Measurements from ENCODE around the gene IL22. TPM values are rescaled to one million over a fixed set of nuclear protein-coding genes. Genes with fewer than 3 reads are reported as not detected.

IL22 gene
- total RNA-seq, 2 experiments from 2014 or later, result 0.61 TPM; not detected in 1

DNA sequence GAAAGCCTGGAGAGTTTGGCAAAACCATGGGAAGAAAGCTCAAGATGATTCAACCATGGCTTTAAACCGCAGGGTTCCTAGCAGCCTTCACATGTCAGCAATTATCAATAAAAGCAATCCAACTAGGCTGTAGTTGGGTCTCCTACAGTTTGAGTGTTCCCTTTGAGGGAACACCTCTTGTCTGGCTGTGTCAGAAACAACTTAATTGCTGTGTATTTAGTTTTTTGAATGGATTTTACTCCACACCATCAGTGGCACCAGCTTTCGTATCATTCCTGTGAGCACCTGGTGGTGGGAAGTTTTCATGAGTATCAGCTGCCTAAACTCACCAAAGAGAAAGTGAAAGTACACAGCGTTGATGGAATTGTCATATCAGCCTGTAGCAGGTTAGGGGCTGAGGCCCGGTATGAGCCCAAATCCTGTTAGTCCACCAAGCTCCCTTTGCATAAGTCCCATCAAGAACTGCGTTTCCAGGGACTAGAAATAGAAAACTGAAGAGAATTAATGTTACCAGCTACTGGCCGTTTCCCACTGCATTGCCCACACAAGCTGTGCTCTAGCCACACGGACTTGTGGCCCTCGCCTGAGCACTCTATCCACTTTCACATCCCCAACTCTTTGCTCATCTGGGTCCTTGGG is 16.9 kb downstream of the IL22 start:
- CTCF ChIA-PET, result interaction anchor here (0.7 to 5.0 kb wide), 10 partner anchors 13 to 196 kb away, joined by 3 to 20 read pairs (median 4); no protein-coding TSS in a partner anchor
- ATAC-seq (peak; percentile 70), DNase-seq (peak; percentile 66)
- Mint-ChIP-seq H3K4me3 (peak overlapping the region; percentile 76), H3K36me3 (peaks cover 10% of the 10 kb centered on the region), H3K4me1 (peaks cover 64% of the 10 kb centered on the region), H3K9me3 (ENCODE audit: low read depth) (no peaks in the 10 kb centered on the region), H3K27ac (peak overlapping the region; percentile 93), H3K27me3 (no peaks in the 10 kb centered on the region)

DNA sequence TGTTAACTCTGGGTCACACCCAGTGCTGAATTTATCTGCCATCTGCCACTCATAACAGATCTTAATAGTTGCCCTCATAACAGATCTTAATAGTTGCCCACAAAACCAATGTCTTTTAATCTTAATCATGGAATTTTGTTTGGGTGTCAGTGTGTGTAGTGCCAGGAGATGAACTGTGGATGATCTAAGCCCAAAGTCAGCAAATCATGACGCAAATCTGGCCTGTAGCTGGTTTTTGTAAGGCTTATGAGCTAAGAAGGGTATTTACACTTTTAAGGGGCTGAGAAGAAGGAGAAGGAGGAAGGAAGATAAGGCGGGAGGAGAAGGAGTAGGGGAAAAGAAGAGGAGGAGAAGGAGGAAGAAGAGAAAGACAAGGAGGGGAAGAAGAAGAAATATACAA is 17.8 kb downstream of the IL22 start:
- Mint-ChIP-seq H3K36me3 (peaks cover 8% of the 10 kb centered on the region), H3K27ac (peak overlapping the region; percentile 14), H3K4me3 (peak overlapping the region; percentile 6), H3K9me3 (ENCODE audit: low read depth) (no peaks in the 10 kb centered on the region), H3K27me3 (no peaks in the 10 kb centered on the region), H3K4me1 (peaks cover 62% of the 10 kb centered on the region)
- CTCF ChIA-PET, result interaction anchor here (1.4 to 5.0 kb wide), 3 partner anchors 12 to 86 kb away, joined by 6 to 20 read pairs (median 6); no protein-coding TSS in a partner anchor
- DNase-seq (no peak), ATAC-seq (no peak)

DNA sequence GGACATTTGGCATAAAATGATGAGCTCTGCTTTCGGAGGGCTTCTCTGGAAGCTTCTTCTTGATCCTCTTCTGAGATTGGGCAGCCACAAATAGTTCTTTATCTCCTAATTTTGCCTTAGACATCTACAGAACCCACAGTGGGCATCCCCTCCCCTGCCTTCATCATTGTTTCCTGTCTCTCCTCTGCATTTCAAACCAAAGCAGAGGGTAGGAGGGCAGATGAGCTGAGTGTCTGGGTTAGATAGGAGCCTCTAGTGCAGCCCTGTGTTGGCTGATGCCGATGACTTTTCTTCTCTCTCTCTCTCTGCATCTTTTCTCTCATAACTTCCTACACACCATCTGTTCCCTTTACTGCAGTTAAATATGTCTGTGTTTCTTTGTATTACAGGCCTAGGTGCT is 19.3 kb downstream of the IL22 start:
- CTCF ChIA-PET, result interaction anchor here (1.0 to 1.7 kb wide), 2 partner anchors 11 to 83 kb away, joined by 3 to 4 read pairs; no protein-coding TSS in a partner anchor
- H3K4me1 Mint-ChIP-seq, result peaks cover 51% of the 10 kb centered on the region
- ATAC-seq, result no peak

DNA sequence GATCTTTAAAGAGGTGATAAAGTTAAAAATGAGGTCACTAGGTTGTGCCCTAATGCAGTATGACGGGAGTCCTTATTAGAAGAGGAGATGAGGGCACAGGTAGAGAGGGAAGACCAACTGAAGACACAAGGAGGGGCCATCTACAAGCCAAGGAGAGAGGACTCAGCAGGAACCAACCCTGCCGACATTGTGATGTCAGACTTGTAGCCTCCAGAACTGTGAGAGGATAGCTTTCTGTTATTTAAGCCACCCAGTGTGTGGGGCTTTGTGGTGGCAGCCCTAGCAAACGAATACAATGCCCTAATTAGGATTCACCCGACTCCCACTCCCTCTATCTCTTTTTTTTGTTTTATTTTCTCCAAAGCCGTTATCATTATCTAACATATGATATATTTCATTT is 19.9 kb downstream of the IL22 start:
- peaks cover 8% of the 10 kb centered on the region for H3K36me3 Mint-ChIP-seq
- no peaks in the 10 kb centered on the region for H3K27me3 Mint-ChIP-seq
- no peak overlapping the region for H3K4me3 Mint-ChIP-seq
- H3K4me1 Mint-ChIP-seq, result peaks cover 50% of the 10 kb centered on the region
- no peaks in the 10 kb centered on the region for H3K9me3 Mint-ChIP-seq (ENCODE audit: low read depth)
- ATAC-seq (no peak), DNase-seq (no peak)
- CTCF ChIA-PET, result interaction anchor here (1.0 to 1.7 kb wide), 2 partner anchors 12 to 84 kb away, joined by 3 to 4 read pairs; no protein-coding TSS in a partner anchor
- no peak overlapping the region for H3K27ac Mint-ChIP-seq

More for the DNA sequence above, 19.3 kb downstream of the IL22 start:
- H3K27me3 Mint-ChIP-seq, result no peaks in the 10 kb centered on the region
- no peaks in the 10 kb centered on the region for H3K9me3 Mint-ChIP-seq (ENCODE audit: low read depth)
- H3K27ac Mint-ChIP-seq, result no peak overlapping the region
- no peak overlapping the region for H3K4me3 Mint-ChIP-seq
- DNase-seq, result no peak
- H3K36me3 Mint-ChIP-seq, result peaks cover 8% of the 10 kb centered on the region

DNA sequence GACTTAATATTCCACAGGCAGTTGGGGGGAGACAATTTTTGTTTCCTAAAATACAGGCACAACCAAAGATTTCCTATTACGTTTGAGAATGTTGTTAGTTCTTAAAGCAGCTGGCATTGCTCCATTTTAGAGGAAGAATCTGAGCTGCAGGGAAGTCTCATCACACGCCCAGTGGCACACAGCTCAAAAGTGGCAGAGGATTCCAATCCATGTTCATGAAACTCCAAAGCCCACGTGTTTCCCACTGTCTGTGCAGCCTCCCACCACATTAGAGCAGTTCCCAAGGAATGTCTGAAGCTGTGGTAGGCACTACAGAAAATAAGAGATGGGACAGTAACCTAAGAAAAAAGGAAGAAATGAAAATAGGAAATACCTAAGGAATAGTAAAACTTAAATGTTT is 21.7 kb downstream of the IL22 start:
- no peak for ATAC-seq
- CTCF ChIA-PET, result interaction anchor here (0.7 to 2.2 kb wide), 7 partner anchors 8 to 191 kb away, joined by 3 to 14 read pairs (median 5); no protein-coding TSS in a partner anchor
- H3K9me3 Mint-ChIP-seq (ENCODE audit: low read depth), result no peaks in the 10 kb centered on the region
- peaks cover 38% of the 10 kb centered on the region for H3K4me1 Mint-ChIP-seq
- H3K27ac Mint-ChIP-seq, result no peak overlapping the region
- H3K27me3 Mint-ChIP-seq, result no peaks in the 10 kb centered on the region
- DNase-seq, result no peak
- H3K36me3 Mint-ChIP-seq, result peaks cover 7% of the 10 kb centered on the region
- H3K4me3 Mint-ChIP-seq, result no peak overlapping the region

DNA sequence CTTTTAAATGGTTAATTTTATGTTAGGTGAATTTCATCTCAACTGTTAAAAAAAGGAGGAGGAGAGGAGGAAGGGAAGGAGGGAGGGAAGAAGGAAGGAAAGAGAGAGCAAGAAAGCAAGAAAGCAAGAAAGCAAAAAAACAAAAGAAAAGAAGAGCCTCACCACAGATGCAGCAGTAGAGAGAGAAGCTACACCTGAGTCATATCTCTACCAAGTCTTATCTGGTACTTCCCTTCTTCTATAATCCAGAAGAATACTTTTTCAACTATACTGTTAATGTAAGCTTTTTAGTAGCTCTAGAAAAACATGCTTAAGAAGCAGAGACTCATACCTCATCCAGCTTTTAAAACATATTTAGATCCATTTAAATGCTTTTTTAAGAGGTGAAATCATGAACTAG is 22.2 kb downstream of the IL22 start:
- no peak for DNase-seq
- H3K27me3 Mint-ChIP-seq, result peaks cover 3% of the 10 kb centered on the region
- peaks cover 6% of the 10 kb centered on the region for H3K36me3 Mint-ChIP-seq
- CTCF ChIA-PET, result interaction anchor here (0.7 to 2.2 kb wide), 5 partner anchors 8 to 190 kb away, joined by 3 to 14 read pairs (median 6); no protein-coding TSS in a partner anchor
- ATAC-seq, result peak; percentile 65
- H3K27ac Mint-ChIP-seq, result peak overlapping the region; percentile 9
- no peaks in the 10 kb centered on the region for H3K9me3 Mint-ChIP-seq (ENCODE audit: low read depth)
- H3K4me3 Mint-ChIP-seq, result no peak overlapping the region
- H3K4me1 Mint-ChIP-seq, result peaks cover 38% of the 10 kb centered on the region

DNA sequence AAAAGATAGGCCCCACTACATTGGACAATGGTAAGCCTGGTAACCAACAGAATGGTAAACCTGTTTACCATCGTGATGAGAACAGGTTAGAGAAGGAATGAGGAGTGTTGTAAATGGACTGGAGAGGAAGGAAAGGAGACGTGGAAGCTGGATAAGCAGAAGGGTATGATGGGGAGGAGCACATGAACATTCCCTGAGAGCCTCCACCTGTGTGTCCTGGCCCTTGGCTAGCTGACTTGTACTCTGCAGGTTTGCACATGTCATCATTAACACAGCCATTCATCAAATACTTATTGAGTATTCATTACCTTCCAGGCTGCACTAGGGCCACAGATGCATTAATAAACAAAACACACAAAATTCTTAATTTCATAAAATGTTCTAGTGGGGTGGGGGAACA is 23.4 kb downstream of the IL22 start:
- no peak for ATAC-seq
- Mint-ChIP-seq H3K4me3 (no peak overlapping the region), H3K4me1 (peaks cover 39% of the 10 kb centered on the region), H3K9me3 (ENCODE audit: low read depth) (no peaks in the 10 kb centered on the region), H3K36me3 (peaks cover 6% of the 10 kb centered on the region), H3K27me3 (peaks cover 8% of the 10 kb centered on the region), H3K27ac (no peak overlapping the region)
- no peak for DNase-seq
- CTCF ChIA-PET, result no interaction called here

DNA sequence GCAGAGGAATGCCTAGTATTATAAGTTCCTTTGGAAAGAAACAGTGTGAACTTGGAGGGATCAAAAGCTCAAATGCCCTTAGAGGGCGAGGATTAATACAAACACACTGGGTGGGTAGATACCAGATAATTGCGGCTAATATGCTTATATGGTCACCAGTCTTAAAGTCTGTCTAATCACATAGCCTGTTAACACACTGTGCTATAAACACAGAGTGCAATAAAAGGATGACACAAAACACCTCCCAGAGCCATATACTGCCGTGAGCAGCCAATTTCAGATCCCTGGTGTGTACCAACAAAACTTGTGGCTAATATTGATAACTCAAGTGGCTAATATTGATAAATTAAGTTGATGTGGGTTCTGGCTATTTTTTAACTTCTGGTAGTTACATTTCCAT is 26.0 kb downstream of the IL22 start:
- no peak overlapping the region for H3K27ac Mint-ChIP-seq
- peaks cover 46% of the 10 kb centered on the region for H3K4me1 Mint-ChIP-seq
- no peak for ATAC-seq
- no peak overlapping the region for H3K4me3 Mint-ChIP-seq
- peaks cover 2% of the 10 kb centered on the region for H3K36me3 Mint-ChIP-seq
- no peak for DNase-seq
- CTCF ChIA-PET, result no interaction called here
- no peaks in the 10 kb centered on the region for H3K9me3 Mint-ChIP-seq (ENCODE audit: low read depth)
- peaks cover 10% of the 10 kb centered on the region for H3K27me3 Mint-ChIP-seq

DNA sequence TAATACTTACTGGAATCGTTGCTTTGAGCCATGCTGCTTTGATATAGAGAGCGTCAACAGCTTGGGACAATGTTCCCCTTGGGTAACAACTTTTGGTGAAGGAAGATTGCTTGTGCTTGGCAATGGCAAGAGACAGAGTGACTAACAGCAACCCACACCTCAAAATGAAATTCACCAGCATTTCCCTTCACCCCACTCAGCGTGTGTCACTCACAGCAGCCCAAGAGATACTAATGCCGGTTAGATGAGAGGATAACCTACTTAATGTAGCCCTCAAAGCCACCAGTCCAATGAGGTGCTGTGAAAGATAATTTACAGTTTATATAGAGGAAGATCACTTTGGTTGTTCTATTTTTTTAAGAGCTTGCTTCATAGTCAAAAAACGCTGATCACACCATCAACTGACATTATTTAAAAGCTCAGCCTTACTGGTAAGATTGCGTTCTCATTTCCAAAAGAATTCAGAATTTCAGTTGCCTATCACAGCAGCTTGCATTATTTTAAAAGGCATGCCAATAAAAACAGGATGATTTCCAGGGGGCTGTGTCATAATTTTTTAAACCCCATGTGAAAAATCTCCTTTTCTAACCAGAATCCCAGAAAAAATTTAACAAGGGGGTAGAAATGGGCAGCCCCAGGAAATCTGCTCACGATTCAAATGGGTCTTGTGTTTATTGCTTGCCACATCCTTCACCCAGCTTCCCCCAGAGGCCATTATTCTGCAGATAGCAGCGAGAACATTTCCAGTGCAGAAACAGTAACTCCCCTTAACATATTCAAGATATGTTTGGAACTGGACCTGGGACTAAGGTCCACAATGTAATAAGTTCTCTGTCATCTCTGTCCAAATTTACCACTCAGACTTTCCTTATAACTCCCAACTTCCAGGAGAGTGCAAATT is 27.6 kb downstream of the IL22 start, which contains the start of gene IL26:
TSS of gene IL26 (minus strand) at position 235 of the 901 bp plus-strand sequence. CDS start at position 181, 54 bp downstream.
- no peaks in the 10 kb centered on the region for H3K9me3 Mint-ChIP-seq (ENCODE audit: low read depth)
- H3K4me3 Mint-ChIP-seq, result no peak within 1 kb of the TSS
- ATAC-seq, result no peak
- CTCF ChIA-PET, result interaction anchor here (0.6 to 4.8 kb wide), 8 partner anchors 15 to 293 kb away, joined by 3 to 77 read pairs (median 4); no protein-coding TSS in a partner anchor
- peaks cover 10% of the 10 kb centered on the region for H3K27me3 Mint-ChIP-seq
- H3K27ac Mint-ChIP-seq, result no peak within 1 kb of the TSS
- H3K36me3 Mint-ChIP-seq, result peaks cover 2% of the 10 kb centered on the region
- no peak for DNase-seq
- H3K4me1 Mint-ChIP-seq, result peaks cover 36% of the 10 kb centered on the region

DNA sequence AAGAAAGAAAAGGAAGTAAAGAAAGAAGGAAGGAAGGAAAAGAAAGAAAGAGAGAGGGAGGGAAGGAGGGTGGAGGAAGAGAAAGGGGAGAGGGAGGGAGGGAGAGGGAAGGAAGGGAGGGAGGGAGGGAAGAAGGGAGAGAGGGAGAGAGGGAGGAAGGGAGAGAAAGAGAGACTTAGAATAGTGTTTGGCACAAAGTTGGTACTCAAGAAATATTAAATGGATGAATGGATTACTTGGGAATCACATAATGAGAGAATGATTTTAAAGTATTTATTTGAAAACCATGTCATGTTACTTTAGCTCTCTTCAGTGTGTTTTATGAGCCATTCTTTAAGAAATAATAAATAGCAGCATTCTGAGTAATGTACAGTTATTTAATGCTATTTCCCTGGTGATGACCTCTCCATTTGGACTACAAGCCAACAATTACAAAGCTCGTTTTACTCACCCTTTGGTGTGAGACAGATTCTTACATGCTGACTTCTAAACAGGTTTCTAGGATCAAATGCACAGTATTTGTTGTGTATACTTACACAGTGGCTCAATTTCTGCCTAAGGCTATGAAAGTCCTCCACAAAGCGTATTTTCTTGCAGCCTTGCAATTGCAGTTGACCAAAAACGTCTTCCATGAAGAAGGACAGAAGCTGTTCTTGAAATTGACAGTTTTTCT is 28.7 kb downstream of the IL22 start:
- ATAC-seq, result no peak
- Mint-ChIP-seq H3K36me3 (peaks cover 2% of the 10 kb centered on the region), H3K27me3 (peaks cover 12% of the 10 kb centered on the region), H3K4me1 (peaks cover 32% of the 10 kb centered on the region), H3K9me3 (ENCODE audit: low read depth) (no peaks in the 10 kb centered on the region), H3K4me3 (no peak overlapping the region), H3K27ac (no peak overlapping the region)
- DNase-seq, result no peak
- CTCF ChIA-PET, result interaction anchor here (1.1 to 4.8 kb wide), 10 partner anchors 16 to 184 kb away, joined by 3 to 77 read pairs (median 7); no protein-coding TSS in a partner anchor

DNA sequence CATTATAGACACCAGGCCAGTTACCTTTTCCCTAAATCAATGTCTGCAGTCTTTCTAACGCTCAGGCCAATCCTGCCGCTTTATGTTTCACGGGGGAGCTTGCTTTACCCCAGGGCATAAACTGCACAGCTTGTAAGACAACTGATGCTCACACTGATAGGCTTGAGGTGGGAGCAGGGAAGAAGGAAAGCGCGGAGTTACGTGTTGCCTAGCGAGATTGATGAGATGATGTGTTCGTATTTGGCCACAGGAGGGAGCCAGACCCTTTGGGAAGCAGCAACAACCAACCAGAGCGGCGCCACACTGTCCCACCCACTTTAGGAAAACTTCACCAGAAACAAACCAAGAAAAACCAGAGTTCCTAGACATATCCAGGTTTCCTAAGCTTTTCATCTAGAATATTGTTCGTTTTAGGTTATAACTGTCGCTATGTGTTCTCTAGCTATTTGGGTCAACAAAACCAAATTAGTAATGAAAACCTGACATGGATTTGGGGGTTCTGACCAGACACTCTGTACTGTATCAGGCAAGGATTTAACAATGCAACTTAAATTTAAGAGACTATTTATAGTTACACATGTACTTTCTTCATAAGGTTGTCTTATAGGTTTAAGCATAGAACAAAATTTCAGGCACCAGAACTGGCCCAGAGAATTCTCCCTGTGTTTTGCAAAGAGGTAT is 30.2 kb downstream of the IL22 start:
- peaks cover 17% of the 10 kb centered on the region for H3K27me3 Mint-ChIP-seq
- H3K4me3 Mint-ChIP-seq, result peak overlapping the region; percentile 39
- CTCF ChIA-PET, result interaction anchor here (0.6 to 4.8 kb wide), 42 partner anchors 9 to 354 kb away, joined by 3 to 77 read pairs (median 4); partner anchors contain the start of gene MDM1
- no peaks in the 10 kb centered on the region for H3K9me3 Mint-ChIP-seq (ENCODE audit: low read depth)
- peak; percentile 99 for ATAC-seq
- peak overlapping the region; percentile 75 for H3K27ac Mint-ChIP-seq
- DNase-seq, result peak; percentile 83
- peaks cover 4% of the 10 kb centered on the region for H3K36me3 Mint-ChIP-seq
- H3K4me1 Mint-ChIP-seq, result peaks cover 32% of the 10 kb centered on the region

DNA sequence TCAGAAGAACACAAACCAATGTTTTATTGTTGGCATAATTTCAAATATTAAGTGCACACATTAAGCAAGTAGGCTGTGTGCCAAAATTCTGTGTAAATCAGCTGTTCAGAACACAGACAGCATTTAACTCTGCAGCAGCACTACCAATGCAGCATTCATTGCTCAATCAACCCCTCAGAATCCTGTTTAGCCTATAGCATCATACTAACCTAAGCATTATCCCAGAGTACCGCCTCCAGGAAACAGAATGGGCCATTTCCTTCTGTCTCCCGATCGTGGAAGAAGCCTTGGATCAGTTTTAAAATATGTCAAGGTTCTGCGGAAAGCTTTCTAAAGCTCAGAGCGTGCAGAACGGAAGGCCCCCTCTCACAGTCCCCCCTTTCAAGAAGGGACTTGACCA is 31.1 kb downstream of the IL22 start:
- no peak overlapping the region for H3K27ac Mint-ChIP-seq
- H3K4me1 Mint-ChIP-seq, result peaks cover 32% of the 10 kb centered on the region
- CTCF ChIA-PET, result interaction anchor here (0.6 to 4.8 kb wide), 32 partner anchors 8 to 183 kb away, joined by 3 to 77 read pairs (median 6); no protein-coding TSS in a partner anchor
- ATAC-seq (no peak), DNase-seq (no peak)
- H3K4me3 Mint-ChIP-seq, result peak overlapping the region; percentile 14
- no peaks in the 10 kb centered on the region for H3K9me3 Mint-ChIP-seq (ENCODE audit: low read depth)
- peaks cover 25% of the 10 kb centered on the region for H3K27me3 Mint-ChIP-seq
- H3K36me3 Mint-ChIP-seq, result peaks cover 8% of the 10 kb centered on the region
